ENCODE data around the gene SYN1. TPM values are rescaled to one million over a fixed set of nuclear protein-coding genes. Genes with fewer than 3 reads are reported as not detected.

The SYN1 gene
- total and polyA plus RNA-seq, 3 experiments from 2014 or later: 0.35 to 0.94 (median 0.60) TPM

DNA sequence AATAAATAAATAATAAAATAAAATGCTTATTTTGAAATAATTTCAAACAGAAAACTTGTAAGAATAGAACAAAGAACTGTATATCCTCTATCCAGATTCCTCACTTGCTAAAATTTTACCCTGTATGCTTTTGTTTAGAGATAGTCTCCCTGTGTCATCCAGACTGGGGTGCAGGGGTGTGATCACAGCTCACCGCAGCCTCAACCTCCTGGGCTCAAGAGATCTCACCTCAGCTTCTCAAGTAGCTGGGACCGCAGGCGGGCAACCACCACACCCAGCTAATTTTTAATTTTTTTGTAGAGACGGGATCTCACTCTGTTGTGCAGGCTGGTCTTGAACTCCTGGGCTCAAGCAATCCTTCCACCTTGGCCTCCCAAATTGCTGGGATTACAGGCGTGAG lies 76.2 kb downstream of the SYN1 start:
- Histone ChIP-seq H3K4me3 (ENCODE audit: low read length) (no peak overlapping the region), H3K27ac (ENCODE audit: low read depth, low read length) (no peak overlapping the region), H3K9me3 (ENCODE audit: low read length) (no peaks in the 10 kb centered on the region), H3K36me3 (ENCODE audit: insufficient read depth, low read length) (no peaks in the 10 kb centered on the region), H3K27me3 (ENCODE audit: insufficient read depth, low read length, poor library complexity, severe bottlenecking) (no peaks in the 10 kb centered on the region), H3K4me1 (ENCODE audit: insufficient read depth, low read length) (no peaks in the 10 kb centered on the region)
- Mint-ChIP-seq H3K36me3 (no peaks in the 10 kb centered on the region), H3K4me3 (no peak overlapping the region), H3K4me1 (no peaks in the 10 kb centered on the region), H3K9me3 (no peaks in the 10 kb centered on the region), H3K27me3 (peaks cover 2 to 11% of the 10 kb centered on the region in 2 donors), H3K27ac (peak overlapping the region in 1 of 8 donors; percentile 73)
- DNase-seq: no peak
- ChIA-PET POLR2A (no interaction called here), CTCF (no interaction called here)

DNA sequence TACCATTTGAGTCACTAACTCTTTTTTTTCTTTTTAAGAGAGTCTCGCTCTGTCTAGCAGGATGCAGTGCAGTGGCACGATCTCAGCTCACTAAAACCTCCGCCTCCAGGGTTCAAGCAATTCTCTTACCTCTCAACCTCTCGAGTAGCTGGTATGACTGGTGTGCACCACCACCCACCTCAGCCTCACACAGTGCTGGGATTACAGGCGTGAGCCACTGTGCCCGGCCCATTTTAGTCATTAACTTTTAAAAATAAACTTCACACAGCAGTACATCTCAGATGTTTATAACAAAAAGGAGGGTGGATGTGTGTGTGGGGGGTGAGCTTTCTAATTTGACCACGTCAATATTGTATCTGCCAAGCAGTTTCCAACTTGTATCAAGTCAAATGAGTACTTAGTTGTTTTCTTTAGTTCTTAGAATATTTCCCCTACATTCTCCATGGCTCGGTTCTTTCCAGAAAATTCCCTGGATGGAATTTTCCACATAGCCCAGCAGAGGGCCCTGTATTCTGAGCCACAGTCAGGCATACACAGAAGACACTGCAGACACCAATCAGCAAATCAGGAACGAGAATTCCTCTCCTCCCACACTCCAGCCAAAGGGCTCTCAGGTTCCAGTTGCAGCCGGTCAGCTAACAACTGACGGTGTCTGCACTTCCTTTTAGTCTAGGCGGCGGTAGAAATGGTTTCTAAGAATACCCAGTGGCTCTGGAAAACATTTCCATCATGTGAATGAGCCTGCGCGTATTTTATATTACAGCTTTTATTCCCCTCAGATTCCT lies 78.7 kb downstream of the SYN1 start:
- peaks cover 2 to 11% of the 10 kb centered on the region in 2 donors for H3K27me3 Mint-ChIP-seq
- Histone ChIP-seq H3K36me3 (ENCODE audit: insufficient read depth, low read length) (no peaks in the 10 kb centered on the region), H3K9me3 (ENCODE audit: low read length) (no peaks in the 10 kb centered on the region), H3K27me3 (ENCODE audit: insufficient read depth, low read length, poor library complexity, severe bottlenecking) (no peaks in the 10 kb centered on the region), H3K27ac (ENCODE audit: low read depth, low read length) (no peak overlapping the region), H3K4me1 (ENCODE audit: insufficient read depth, low read length) (no peaks in the 10 kb centered on the region), H3K4me3 (ENCODE audit: low read length) (no peak overlapping the region)
- POLR2A ChIA-PET: no interaction called here
- H3K4me1 Mint-ChIP-seq: no peaks in the 10 kb centered on the region
- H3K9me3 Mint-ChIP-seq: no peaks in the 10 kb centered on the region
- CTCF ChIA-PET: no interaction called here
- H3K4me3 Mint-ChIP-seq: no peak overlapping the region
- DNase-seq: no peak
- no peak overlapping the region for H3K27ac Mint-ChIP-seq
- H3K36me3 Mint-ChIP-seq: no peaks in the 10 kb centered on the region

DNA sequence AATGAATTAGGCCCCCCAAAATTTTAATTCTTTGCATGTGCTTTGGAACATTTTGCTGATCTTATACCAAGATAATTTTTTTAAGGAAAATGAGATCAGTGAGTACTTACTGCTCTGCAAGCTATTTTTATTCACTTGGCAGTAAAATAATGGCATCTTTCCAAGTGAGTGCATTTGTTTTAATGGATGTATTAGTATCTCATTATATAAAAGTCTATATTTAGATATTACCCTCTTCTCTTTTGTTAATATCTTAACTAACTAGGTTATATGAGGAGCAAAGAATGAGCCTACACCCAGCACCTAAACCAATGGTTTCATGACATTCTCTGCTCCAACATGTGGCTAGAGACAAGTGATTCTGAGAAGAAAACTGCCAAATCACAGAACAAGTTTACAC lies 79.8 kb downstream of the SYN1 start:
- Mint-ChIP-seq H3K27ac (no peak overlapping the region), H3K4me3 (no peak overlapping the region), H3K27me3 (peaks cover 2 to 11% of the 10 kb centered on the region in 2 donors), H3K4me1 (no peaks in the 10 kb centered on the region), H3K36me3 (no peaks in the 10 kb centered on the region), H3K9me3 (no peaks in the 10 kb centered on the region)
- no peak overlapping the region for H3K4me3 ChIP-seq (ENCODE audit: low read length)
- H3K27me3 ChIP-seq (ENCODE audit: insufficient read depth, low read length, poor library complexity, severe bottlenecking): no peaks in the 10 kb centered on the region
- ChIA-PET CTCF (no interaction called here), POLR2A (no interaction called here)
- no peaks in the 10 kb centered on the region for H3K4me1 ChIP-seq (ENCODE audit: insufficient read depth, low read length)
- H3K36me3 ChIP-seq (ENCODE audit: insufficient read depth, low read length): no peaks in the 10 kb centered on the region
- DNase-seq: no peak
- no peak overlapping the region for H3K27ac ChIP-seq (ENCODE audit: low read depth, low read length)
- no peaks in the 10 kb centered on the region for H3K9me3 ChIP-seq (ENCODE audit: low read length)

DNA sequence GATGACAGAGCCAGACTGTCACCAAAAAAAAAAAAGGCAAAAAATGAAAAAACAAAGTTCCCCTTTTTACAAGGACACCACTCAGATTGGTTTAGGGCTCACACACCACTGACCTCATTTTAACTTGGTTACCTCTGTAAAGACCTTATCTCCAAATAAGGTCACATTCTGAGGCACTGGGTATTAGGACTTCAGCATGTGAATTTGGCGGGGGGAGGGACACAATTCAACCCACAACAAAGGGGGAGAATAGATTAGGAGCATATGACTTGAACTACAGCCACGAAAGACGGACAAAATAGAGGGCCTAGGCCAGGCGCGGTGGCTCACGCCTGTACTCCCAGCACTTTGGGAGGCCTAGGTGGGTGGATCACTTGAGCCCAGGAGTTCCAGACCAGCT lies 89.6 kb downstream of the SYN1 start:
- Mint-ChIP-seq H3K4me3 (no peak overlapping the region), H3K27ac (no peak overlapping the region), H3K36me3 (no peaks in the 10 kb centered on the region), H3K4me1 (no peaks in the 10 kb centered on the region), H3K27me3 (peaks cover 0 to 9% of the 10 kb centered on the region in 2 donors), H3K9me3 (peaks cover 0 to 1% (median 0%) of the 10 kb centered on the region in 5 donors)
- no peaks in the 10 kb centered on the region for H3K9me3 ChIP-seq (ENCODE audit: low read length)
- no peaks in the 10 kb centered on the region for H3K36me3 ChIP-seq (ENCODE audit: insufficient read depth, low read length)
- ChIA-PET POLR2A (no interaction called here), CTCF (no interaction called here)
- no peaks in the 10 kb centered on the region for H3K4me1 ChIP-seq (ENCODE audit: insufficient read depth, low read length)
- no peaks in the 10 kb centered on the region for H3K27me3 ChIP-seq (ENCODE audit: insufficient read depth, low read length, poor library complexity, severe bottlenecking)
- DNase-seq: no peak
- H3K4me3 ChIP-seq (ENCODE audit: low read length): no peak overlapping the region
- H3K27ac ChIP-seq (ENCODE audit: low read depth, low read length): no peak overlapping the region

DNA sequence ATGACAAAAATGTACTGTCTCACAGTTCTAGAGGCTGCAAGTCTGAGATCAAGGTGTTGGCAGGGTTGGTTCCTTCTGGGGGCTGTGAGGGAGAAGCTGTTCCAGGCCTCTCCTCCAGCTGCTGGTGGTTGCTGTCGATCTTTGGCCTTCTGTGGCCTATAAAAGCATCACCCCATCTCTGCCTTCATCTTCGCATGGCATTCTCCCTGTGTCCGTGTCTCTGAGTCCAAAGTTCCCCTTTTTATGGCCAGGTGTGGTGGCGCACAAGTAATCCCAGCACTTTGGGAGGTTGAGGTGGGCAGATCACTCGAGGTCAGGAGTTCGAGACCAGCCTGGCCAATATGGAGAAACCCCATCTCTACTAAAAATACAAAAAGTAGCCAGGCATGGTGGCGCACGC lies 90.1 kb downstream of the SYN1 start:
- Mint-ChIP-seq H3K4me3 (no peak overlapping the region), H3K4me1 (no peaks in the 10 kb centered on the region), H3K9me3 (peaks cover 0 to 1% (median 0%) of the 10 kb centered on the region in 5 donors), H3K27me3 (peaks cover 0 to 11% of the 10 kb centered on the region in 2 donors), H3K27ac (no peak overlapping the region), H3K36me3 (no peaks in the 10 kb centered on the region)
- no peak overlapping the region for H3K4me3 ChIP-seq (ENCODE audit: low read length)
- no peak for DNase-seq
- no peaks in the 10 kb centered on the region for H3K4me1 ChIP-seq (ENCODE audit: insufficient read depth, low read length)
- ChIA-PET CTCF (no interaction called here), POLR2A (no interaction called here)
- H3K36me3 ChIP-seq (ENCODE audit: insufficient read depth, low read length): no peaks in the 10 kb centered on the region
- H3K27me3 ChIP-seq (ENCODE audit: insufficient read depth, low read length, poor library complexity, severe bottlenecking): no peaks in the 10 kb centered on the region
- H3K27ac ChIP-seq (ENCODE audit: low read depth, low read length): no peak overlapping the region
- no peaks in the 10 kb centered on the region for H3K9me3 ChIP-seq (ENCODE audit: low read length)

DNA sequence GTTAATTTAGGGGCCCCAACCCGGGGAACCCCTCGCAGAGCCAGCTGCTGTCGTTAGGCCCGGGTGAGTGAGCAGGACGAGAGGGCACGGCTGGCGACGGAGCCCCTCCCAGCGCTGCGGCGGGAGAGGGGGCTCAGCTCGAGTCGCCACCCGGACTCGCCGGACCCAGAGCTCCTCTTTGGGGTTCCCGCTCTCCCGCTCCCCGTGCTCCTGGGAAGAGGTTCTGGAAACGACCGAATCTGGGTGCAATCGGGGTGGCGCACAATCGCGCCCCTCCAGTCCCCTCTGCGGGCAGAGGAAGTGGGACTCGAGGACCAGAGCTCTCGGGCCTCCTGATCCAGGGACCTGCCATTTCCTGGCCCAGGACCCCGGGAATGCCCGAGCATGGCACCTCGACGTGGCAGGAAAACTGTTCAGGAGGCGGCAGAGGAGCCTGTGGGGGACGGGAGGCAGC lies 95.9 kb downstream of the SYN1 start:
- CTCF ChIA-PET: interaction anchor here (0.6 to 2.1 kb wide), 22 partner anchors 9 to 337 kb away, joined by 3 to 8 read pairs (median 4); no protein-coding TSS in a partner anchor
- Mint-ChIP-seq H3K27me3 (peaks cover 0 to 9% of the 10 kb centered on the region in 2 donors), H3K36me3 (peaks cover 0 to 6% (median 0%) of the 10 kb centered on the region in 3 donors), H3K9me3 (peaks cover 0 to 7% (median 0%) of the 10 kb centered on the region in 5 donors), H3K27ac (no peak overlapping the region), H3K4me3 (peak overlapping the region; percentile 50 to 89 (median 68)), H3K4me1 (peaks cover 0 to 3% (median 3%) of the 10 kb centered on the region in 3 donors)
- POLR2A ChIA-PET: interaction anchor here (0.6 kb wide), 1 partner anchor 945 kb away, joined by 3 read pairs; no protein-coding TSS in a partner anchor
- DNase-seq: no peak
- Histone ChIP-seq H3K27me3 (ENCODE audit: insufficient read depth, low read length, poor library complexity, severe bottlenecking) (no peaks in the 10 kb centered on the region), H3K27ac (ENCODE audit: low read depth, low read length) (no peak overlapping the region), H3K9me3 (ENCODE audit: low read length) (no peaks in the 10 kb centered on the region), H3K4me3 (ENCODE audit: low read length) (no peak overlapping the region), H3K4me1 (ENCODE audit: insufficient read depth, low read length) (no peaks in the 10 kb centered on the region), H3K36me3 (ENCODE audit: insufficient read depth, low read length) (no peaks in the 10 kb centered on the region)

DNA sequence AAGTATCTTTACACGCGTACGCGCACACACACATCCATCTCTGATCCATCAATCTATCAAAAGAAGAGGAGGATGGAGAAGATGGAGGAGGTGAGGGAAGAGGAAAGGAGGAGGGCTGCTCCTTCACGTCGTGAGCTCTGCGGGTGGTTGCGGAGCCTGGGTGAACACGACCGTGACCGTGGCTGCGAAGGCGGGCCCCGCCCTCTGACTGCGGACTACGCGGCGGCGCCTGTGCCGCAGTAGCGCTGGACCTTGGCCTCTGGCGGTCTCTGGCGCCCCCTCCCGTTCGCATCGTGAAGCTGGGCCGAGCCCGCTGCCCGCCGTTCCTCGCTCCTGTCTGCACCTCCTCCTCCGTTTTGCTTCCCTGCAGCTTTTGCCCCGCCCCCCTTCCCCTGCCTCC lies 96.4 kb downstream of the SYN1 start:
- peak overlapping the region in 5 of 8 donors; percentile 37 to 83 (median 58) for H3K27ac Mint-ChIP-seq
- H3K4me3 ChIP-seq (ENCODE audit: low read length): peak overlapping the region; percentile 45
- POLR2A ChIA-PET: interaction anchor here (0.6 kb wide), 1 partner anchor 945 kb away, joined by 3 read pairs; no protein-coding TSS in a partner anchor

More for the DNA sequence above, 96.4 kb downstream of the SYN1 start:
- Histone ChIP-seq H3K4me1 (ENCODE audit: insufficient read depth, low read length) (no peaks in the 10 kb centered on the region), H3K9me3 (ENCODE audit: low read length) (no peaks in the 10 kb centered on the region), H3K27ac (ENCODE audit: low read depth, low read length) (no peak overlapping the region), H3K36me3 (ENCODE audit: insufficient read depth, low read length) (no peaks in the 10 kb centered on the region), H3K27me3 (ENCODE audit: insufficient read depth, low read length, poor library complexity, severe bottlenecking) (no peaks in the 10 kb centered on the region)
- Mint-ChIP-seq H3K9me3 (peaks cover 0 to 7% (median 0%) of the 10 kb centered on the region in 5 donors), H3K27me3 (peaks cover 0 to 10% of the 10 kb centered on the region in 2 donors), H3K4me3 (peak overlapping the region; percentile 55 to 86 (median 69)), H3K36me3 (peaks cover 0 to 6% (median 0%) of the 10 kb centered on the region in 3 donors), H3K4me1 (peaks cover 0 to 3% (median 3%) of the 10 kb centered on the region in 3 donors)
- CTCF ChIA-PET: interaction anchor here (0.6 to 2.1 kb wide), 21 partner anchors 9 to 337 kb away, joined by 3 to 8 read pairs (median 4); no protein-coding TSS in a partner anchor
- peak; percentile 65 to 79 (median 72) for DNase-seq

All from CD8-positive, alpha-beta memory T cell (primary cell).